HCEC 1CT (cell line): ENCODE data around the gene KRT34.
"Not testable (repeated sequence)": the region's sequence is repeated elsewhere in the genome, so short reads cannot be mapped to it uniquely, and the experiment has no call there.

Experiments used
- DNase-seq: peaks from one replicate; pipeline ENCODE4 v3.0.0-alpha.2; 2017

KRT34 gene

DNA sequence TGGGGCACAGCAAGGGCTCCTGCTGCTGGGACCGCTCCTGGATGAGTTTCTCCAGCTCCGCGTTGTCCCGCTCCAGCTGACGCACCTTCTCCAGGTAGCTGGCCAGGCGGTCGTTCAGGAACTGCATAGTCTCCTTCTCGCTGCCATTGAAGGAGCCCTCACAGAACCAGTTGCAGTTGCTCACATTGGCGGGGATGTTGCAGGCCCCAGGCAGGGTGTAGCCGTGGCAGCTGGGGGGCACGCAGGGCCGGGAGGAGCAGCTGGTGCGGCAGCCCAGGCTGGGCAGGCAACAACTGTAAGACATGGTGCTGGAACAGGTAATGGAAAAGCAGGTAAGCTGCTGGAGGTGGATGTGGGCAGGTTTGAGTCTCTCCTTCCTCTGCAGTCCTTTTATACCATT lies at the start of gene KRT34:
Gene KRT34, minus strand, starts transcription at position 364 of the 400 bp plus-strand sequence. Its CDS starts 60 bp downstream, at position 304.
- DNase-seq, result not testable (repeated sequence)

- DNase-seq, result not testable (repeated sequence)
These were observed 48.3 kb upstream of the KRT34 start for GRCh38 chr17:41430376-41430775.

GRCh38 chr17:41429667-41430066 lies 47.6 kb upstream of the KRT34 start:
- DNase-seq, result no peak

DNA sequence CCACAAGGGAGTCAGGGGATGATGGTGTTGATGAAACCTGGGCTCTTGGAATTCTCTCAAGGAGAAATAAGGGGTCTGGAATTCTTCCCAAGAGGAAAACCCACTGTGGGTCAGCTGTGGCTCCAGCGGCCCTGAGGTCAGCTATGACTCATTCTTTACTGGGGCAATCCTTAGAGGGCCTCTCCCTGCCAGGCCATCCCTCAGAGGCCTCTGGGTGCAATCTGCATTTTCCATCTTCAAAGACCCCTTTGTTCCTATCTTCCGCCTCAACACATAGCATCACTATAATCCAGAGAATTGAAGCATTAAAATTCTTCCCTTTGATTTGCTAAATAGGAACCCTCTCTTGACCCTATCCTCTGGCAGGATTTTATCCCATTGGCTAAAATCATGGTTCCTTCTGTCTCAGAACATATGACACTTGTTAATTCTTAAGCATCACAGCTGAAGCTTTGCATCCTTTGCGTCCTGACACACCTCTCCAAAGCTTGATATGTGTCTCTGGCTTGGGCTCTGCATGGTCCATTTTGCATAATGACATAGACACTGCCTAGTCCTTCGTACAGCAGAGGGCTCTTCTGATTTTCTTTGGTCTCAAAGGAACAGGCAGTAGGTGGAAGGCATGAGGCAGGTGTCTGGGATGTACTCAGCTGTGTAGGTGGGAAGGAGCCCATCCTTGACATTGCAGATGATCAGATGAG lies 46.6 kb upstream of the KRT34 start:
- DNase-seq, result peak; percentile 45

DNA sequence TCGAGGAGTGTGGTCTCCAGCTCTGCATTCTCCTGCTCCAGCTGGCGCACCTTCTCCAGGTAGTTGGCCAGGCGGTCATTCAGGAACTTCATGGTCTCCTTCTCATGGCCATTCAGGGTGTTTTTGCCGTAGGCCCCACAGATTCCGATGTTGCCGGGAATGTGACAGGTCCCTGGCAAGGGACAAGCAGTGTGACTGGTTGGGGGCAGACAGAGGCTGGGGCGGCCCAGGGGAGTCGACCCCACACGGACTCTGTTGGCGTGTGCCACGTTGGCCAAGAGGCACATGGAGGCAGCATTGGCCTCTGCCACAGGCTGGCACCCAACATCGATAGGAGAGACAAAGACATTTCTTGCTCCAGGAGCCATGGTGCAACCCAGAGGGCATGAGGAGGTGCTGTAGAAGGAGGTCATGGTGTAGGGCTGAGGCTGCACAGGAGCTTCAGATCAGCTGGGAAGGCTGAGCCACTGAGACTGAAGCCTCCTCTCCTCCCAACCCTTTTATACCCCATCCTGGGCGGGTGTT lies 42.1 kb upstream of the KRT34 start, which contains the start of gene KRT37:
Gene KRT37, minus strand, starts transcription at position 475 of the 525 bp plus-strand sequence. Its CDS starts 62 bp downstream, at position 413.
- DNase-seq, result no peak

DNA sequence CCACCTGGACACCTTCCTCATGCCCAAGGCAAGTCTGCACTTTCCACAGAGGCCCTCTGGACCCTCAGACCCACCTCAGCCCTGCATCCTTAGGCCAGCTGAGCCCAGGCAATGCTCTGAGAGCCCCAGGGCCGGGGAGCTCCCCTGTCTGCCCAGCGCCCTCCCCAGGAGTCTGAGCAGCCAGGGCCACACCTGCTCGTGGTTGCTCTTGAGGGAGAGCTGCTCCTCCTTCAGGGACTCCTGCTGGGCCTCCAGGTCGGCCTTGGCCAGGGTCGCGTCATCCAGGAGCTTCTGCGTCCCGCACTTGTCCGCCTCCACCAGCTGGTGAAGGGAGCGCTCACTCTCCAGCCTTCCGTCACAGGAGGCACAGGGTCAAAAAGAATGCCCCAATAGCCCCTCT lies 40.5 kb upstream of the KRT34 start:
- not testable (repeated sequence) for DNase-seq

GRCh38 chr17:41421617-41422016 lies 39.5 kb upstream of the KRT34 start:
- no peak for DNase-seq

DNA sequence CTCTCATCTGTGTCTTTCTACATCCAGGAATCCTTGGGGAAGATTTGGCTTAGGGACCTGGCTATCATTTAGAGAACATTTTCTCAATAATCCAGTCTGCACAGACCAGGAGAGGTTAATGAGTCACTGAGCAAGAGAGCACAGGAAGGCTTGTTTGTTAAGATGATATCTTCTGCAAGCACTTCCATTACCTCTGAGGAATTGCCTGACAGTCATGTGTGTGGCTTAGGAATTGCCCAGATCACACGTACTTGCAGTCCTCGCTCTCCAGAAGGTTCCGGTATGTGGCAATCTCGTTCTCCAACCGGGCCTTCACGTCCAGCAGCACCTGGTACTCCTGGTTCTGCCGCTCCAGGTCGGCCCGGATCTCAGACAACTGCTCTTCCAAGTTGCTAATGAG lies 39.0 kb upstream of the KRT34 start:
- DNase-seq, result peak; percentile 44

- DNase-seq, result no peak
These were observed 38.0 kb upstream of the KRT34 start for GRCh38 chr17:41420134-41420533.

GRCh38 chr17:41419716-41420115 lies 37.6 kb upstream of the KRT34 start:
- DNase-seq, result no peak

DNA sequence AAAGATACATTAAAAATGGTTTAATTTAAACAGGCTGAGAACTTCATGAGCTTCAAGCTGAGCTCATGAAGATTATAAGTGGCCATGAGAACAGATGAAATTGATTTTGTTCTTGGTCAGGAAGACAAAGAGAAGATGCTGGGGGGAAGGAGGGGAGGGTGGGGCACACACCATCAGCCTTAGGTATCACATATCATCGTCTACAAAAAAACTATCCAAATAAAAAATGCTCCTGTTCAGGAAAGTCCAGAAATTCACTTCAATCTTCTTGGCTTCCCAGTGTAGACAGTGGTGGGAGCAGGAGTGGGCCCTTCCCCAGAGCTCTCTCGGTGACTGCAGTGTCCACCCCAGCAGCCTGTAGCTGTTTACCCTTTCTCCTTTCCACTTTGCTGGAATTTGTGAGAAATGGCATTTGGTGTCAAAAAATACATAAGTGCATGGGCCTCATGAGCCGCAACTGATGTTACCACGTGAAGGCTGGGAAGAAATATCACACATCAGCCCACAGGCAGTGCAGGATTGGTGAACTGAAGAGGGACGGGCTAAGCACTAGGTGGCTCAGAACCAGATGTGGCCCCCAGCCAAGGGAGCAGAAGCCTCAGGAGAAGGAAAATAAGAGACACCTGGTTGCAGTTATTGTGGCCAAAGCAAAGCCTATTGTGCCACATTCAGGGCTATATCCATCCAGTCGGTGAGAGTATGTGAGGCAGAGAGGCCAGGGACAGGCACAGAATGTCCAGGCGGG lies 36.2 kb upstream of the KRT34 start:
- no peak for DNase-seq

- DNase-seq, result peak; percentile 37
These were observed 35.5 kb upstream of the KRT34 start for GRCh38 chr17:41417576-41418015.

GRCh38 chr17:41417127-41417526 lies 35.0 kb upstream of the KRT34 start:
- DNase-seq, result no peak

DNA sequence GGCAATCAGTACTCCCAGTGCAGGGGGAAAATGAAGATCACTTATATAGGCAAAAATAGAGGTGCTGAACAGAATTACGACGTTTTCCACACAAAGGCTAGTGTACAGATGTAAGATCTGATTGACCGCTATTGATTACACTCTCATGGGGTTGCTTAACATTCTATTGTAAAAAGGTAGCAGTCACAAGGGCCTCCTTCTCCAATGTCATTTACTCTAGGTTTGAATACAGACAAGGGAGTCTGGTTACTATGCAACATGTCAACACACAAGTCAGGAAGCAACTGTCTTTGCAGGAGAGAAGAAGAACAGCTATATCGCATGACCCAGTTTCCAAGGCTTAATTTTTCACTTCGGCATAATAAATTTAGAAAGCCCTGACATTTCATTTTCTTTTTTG lies 34.4 kb upstream of the KRT34 start:
- DNase-seq, result no peak

DNA sequence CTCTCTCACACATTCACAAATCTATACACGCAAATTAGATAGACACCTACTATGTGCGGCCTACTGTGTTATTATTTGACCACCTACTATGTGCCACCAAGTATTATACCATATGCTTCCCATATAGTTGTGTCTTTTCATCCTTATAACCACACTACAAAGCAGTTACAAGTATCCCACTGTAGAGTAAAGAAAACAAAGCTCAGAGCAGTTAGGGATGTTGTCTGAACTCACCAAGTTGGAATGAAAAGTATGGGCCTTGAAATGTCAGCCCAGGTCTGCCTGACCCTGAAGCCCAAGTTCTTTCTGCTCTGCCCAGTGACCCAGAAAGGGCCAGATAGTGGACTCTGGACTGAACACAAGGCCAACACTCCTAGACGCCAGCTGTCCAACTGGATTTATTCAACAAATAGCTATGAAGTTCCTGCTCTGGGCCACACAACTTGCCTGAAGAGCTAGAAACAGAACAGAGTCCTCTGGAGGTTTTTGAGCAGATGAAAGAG lies 33.8 kb upstream of the KRT34 start:
- DNase-seq, result peak; percentile 56

GRCh38 chr17:41415411-41415810 lies 33.3 kb upstream of the KRT34 start:
- DNase-seq, result no peak

- DNase-seq, result no peak
These were observed 31.9 kb upstream of the KRT34 start for GRCh38 chr17:41413982-41414381.

DNA sequence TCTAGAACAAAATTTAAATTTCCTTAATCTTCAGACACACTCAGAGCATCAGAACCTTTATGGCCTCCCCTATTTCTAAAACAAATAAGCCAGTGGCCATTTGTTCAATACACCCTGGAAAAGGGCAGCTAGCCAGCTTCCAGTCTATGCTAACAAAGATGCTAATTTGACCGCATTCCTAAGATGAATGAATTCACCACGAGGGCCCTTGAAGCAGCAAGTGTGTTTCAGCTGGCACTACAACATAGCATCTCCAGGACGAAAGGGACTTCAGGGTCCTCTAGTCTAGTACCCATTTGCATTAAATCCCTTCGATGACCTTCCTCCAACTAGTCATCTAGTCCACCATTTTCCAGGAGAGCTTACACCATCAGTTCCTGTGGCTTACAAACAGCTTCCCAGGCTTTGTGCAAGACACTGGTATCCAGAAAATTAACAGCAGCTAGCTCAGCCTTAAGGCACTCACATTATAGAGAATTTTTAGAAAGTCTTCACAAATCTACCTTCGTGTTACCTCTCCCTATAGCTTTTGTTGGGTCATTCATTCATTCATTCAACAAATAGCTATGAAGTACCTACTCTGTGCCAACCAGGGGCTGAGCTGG lies 31.3 kb upstream of the KRT34 start:
- no peak for DNase-seq

GRCh38 chr17:41411072-41411840 lies 29.1 kb upstream of the KRT34 start:
- no peak for DNase-seq

- no peak for DNase-seq
These were observed 25.1 kb upstream of the KRT34 start for GRCh38 chr17:41407226-41407625.

DNA sequence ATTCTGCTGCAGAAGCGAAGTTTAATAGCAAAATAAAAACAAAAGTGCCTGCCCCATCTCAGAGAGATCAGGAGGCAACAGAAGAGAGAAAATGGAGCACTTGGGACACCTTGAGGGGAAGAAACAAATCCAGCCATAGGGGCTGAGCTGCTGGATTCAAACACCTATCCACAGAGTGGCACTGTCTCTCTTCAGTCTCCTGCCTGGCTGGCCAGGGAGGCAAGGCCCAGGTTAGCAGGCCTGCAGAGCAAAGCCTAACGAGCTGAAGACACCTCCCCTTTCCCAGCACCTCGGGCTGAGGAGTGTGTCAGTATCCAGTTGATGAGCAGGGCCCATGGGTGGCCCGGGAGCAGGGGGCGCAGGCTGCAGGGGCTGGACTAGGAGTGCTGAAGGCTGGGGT lies 24.1 kb upstream of the KRT34 start:
- no peak for DNase-seq

GRCh38 chr17:41404024-41404671 lies 22.0 kb upstream of the KRT34 start:
- DNase-seq, result peak; percentile 99
